Fibroblast of skin of left biceps (primary cell): ENCODE results near the gene DISP3.
"Not testable (repeated sequence)": the region's sequence is repeated elsewhere in the genome, so short reads cannot be mapped to it uniquely, and the experiment has no call there.

Experiments used
- DNase-seq, 2 experiments: peaks; one replicate each; pipeline ENCODE4 v3.0.0-alpha.2; 2013; ENCODE audit warnings: low read depth in 2 of 2

The DISP3 gene

GRCh38 chr1:11576109-11576875 lies 97.3 kb downstream of the DISP3 start:
- no peak for DNase-seq

GRCh38 chr1:11578004-11578403 lies 99.0 kb downstream of the DISP3 start:
- no peak for DNase-seq

- no peak for DNase-seq
Observed at GRCh38 chr1:11579506-11579905, 100.6 kb downstream of the DISP3 start.

GRCh38 chr1:11580049-11580448 lies 101.1 kb downstream of the DISP3 start:
- DNase-seq = not testable (repeated sequence)

- no peak for DNase-seq
Observed at GRCh38 chr1:11581445-11581991, 102.6 kb downstream of the DISP3 start.

- no peak for DNase-seq
Observed at GRCh38 chr1:11585389-11585788, 106.4 kb downstream of the DISP3 start.
